H7 (cell line): ENCODE results near the gene IFRD2. TPM values are rescaled to one million over a fixed set of nuclear protein-coding genes. Genes with fewer than 3 reads are reported as not detected.

ENCODE experiments used
- DNase-seq: peaks from one replicate; pipeline ENCODE4 v3.0.0; 2012
- H3K27me3 ChIP-seq: 2 replicates; pipeline ENCODE4 v1.6.0; 2011; ENCODE audit warnings: mild to moderate bottlenecking, low read length; ENCODE audit not compliant: control insufficient read depth, insufficient read depth
- H3K36me3 ChIP-seq: replicated peaks from 2 replicates; pipeline ENCODE4 v1.5.1; 2011; ENCODE audit warnings: low read length; ENCODE audit not compliant: control insufficient read depth, insufficient read depth
- H3K4me3 ChIP-seq: 2 replicates; pipeline ENCODE4 v1.5.1; 2011; ENCODE audit warnings: low read depth, mild to moderate bottlenecking, control low read depth, low read length, moderate library complexity; ENCODE audit not compliant: insufficient read depth
- total RNA-seq: library from RNA; depleted of rRNA; stranded (reverse); fragments of >200 nt; shearing (Covaris generic); gene quantifications from 2 replicates; pipeline ENCODE4 v1.2.3, GENCODE V29; 2014; rRNA removed

Gene IFRD2
- 118 and 146 TPM in 2 replicates for total RNA-seq

- DNase-seq = peak; percentile 98
- Histone ChIP-seq H3K36me3 (peaks cover 22% of the 10 kb centered on the region), H3K4me3 (peak within 1 kb of the TSS; percentile 83), H3K27me3 (no peaks in the 10 kb centered on the region)
Measured at GRCh38 chr3:50292159-50293078, at the start of gene IFRD2. IFRD2 (minus strand) TSS chr3:50292429; CDS start chr3:50292274, 155 bp downstream.

GRCh38 chr3:50341537-50341936 is 49.3 kb upstream of the IFRD2 start:
- Histone ChIP-seq H3K27me3 (peaks cover 53% of the 10 kb centered on the region), H3K36me3 (no peaks in the 10 kb centered on the region), H3K4me3 (no peak overlapping the region)
- DNase-seq = peak; percentile 56

- peaks cover 47% of the 10 kb centered on the region for H3K27me3 ChIP-seq
- peak; percentile 91 for DNase-seq
- H3K36me3 ChIP-seq = no peaks in the 10 kb centered on the region
- H3K4me3 ChIP-seq = peak within 1 kb of the TSS; percentile 58
Measured at GRCh38 chr3:50340448-50341329, 48.5 kb upstream of the IFRD2 start, which contains the start of gene RASSF1. RASSF1 (minus strand) TSS chr3:50340836; CDS start chr3:50340805, 31 bp downstream.

GRCh38 chr3:50340147-50340447 is 47.9 kb upstream of the IFRD2 start:
- Histone ChIP-seq H3K27me3 (peaks cover 43% of the 10 kb centered on the region), H3K4me3 (peak overlapping the region; percentile 58), H3K36me3 (no peaks in the 10 kb centered on the region)
- DNase-seq = no peak

GRCh38 chr3:50339485-50340146 is 47.4 kb upstream of the IFRD2 start:
- Histone ChIP-seq H3K36me3 (no peaks in the 10 kb centered on the region; the same call in 1 of the 2 replicates), H3K4me3 (no peak overlapping the region), H3K27me3 (peaks cover 39% of the 10 kb centered on the region)
- no peak for DNase-seq

GRCh38 chr3:50338965-50339364 is 46.7 kb upstream of the IFRD2 start:
- no peak for DNase-seq
- H3K36me3 ChIP-seq = peaks cover 4% of the 10 kb centered on the region
- H3K27me3 ChIP-seq = peaks cover 38% of the 10 kb centered on the region
- H3K4me3 ChIP-seq = no peak overlapping the region

GRCh38 chr3:50337175-50337861 is 45.1 kb upstream of the IFRD2 start:
- H3K27me3 ChIP-seq = peaks cover 29% of the 10 kb centered on the region
- peaks cover 4% of the 10 kb centered on the region for H3K36me3 ChIP-seq
- DNase-seq = peak; percentile 100
- peak overlapping the region; percentile 98 for H3K4me3 ChIP-seq

GRCh38 chr3:50336452-50337174 is 44.4 kb upstream of the IFRD2 start:
- H3K4me3 ChIP-seq = peak overlapping the region; percentile 98
- DNase-seq = peak; percentile 93
- peaks cover 9% of the 10 kb centered on the region for H3K36me3 ChIP-seq
- H3K27me3 ChIP-seq = peaks cover 26% of the 10 kb centered on the region

- Histone ChIP-seq H3K4me3 (no peak overlapping the region), H3K36me3 (peaks cover 25% of the 10 kb centered on the region), H3K27me3 (peaks cover 5% of the 10 kb centered on the region)
- DNase-seq = no peak
Measured at GRCh38 chr3:50334339-50335075, 42.3 kb upstream of the IFRD2 start.

GRCh38 chr3:50333744-50334328 is 41.6 kb upstream of the IFRD2 start:
- DNase-seq = no peak
- Histone ChIP-seq H3K36me3 (peaks cover 25% of the 10 kb centered on the region), H3K27me3 (peaks cover 3% of the 10 kb centered on the region; the same call in 1 of the 2 replicates), H3K4me3 (no peak overlapping the region)

GRCh38 chr3:50331364-50331907 is 39.2 kb upstream of the IFRD2 start:
- peaks cover 25% of the 10 kb centered on the region for H3K36me3 ChIP-seq
- no peak overlapping the region for H3K4me3 ChIP-seq
- H3K27me3 ChIP-seq = no peaks in the 10 kb centered on the region
- no peak for DNase-seq

GRCh38 chr3:50330330-50330729 is 38.1 kb upstream of the IFRD2 start:
- no peak for DNase-seq
- Histone ChIP-seq H3K36me3 (peaks cover 27% of the 10 kb centered on the region), H3K27me3 (no peaks in the 10 kb centered on the region), H3K4me3 (no peak overlapping the region)
